Activated naive CD4-positive, alpha-beta T cell (primary cell): ENCODE results near the gene ZNF710.
"Not testable (repeated sequence)": the region's sequence is repeated elsewhere in the genome, so short reads cannot be mapped to it uniquely, and the experiment has no call there.

Experiments used
- DNase-seq, 4 experiments: peaks; one replicate each; lab custom pipeline; 2025; lab: John Stamatoyannopoulos, UW

ZNF710 gene, protein sequence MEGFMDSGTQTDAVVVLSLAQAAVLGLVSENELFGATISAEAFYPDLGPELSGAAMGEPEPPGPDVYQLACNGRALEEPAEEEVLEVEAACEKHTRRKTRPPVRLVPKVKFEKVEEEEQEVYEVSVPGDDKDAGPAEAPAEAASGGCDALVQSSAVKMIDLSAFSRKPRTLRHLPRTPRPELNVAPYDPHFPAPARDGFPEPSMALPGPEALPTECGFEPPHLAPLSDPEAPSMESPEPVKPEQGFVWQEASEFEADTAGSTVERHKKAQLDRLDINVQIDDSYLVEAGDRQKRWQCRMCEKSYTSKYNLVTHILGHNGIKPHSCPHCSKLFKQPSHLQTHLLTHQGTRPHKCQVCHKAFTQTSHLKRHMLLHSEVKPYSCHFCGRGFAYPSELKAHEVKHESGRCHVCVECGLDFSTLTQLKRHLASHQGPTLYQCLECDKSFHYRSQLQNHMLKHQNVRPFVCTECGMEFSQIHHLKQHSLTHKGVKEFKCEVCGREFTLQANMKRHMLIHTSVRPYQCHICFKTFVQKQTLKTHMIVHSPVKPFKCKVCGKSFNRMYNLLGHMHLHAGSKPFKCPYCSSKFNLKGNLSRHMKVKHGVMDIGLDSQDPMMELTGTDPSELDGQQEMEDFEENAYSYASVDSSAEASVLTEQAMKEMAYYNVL

DNA sequence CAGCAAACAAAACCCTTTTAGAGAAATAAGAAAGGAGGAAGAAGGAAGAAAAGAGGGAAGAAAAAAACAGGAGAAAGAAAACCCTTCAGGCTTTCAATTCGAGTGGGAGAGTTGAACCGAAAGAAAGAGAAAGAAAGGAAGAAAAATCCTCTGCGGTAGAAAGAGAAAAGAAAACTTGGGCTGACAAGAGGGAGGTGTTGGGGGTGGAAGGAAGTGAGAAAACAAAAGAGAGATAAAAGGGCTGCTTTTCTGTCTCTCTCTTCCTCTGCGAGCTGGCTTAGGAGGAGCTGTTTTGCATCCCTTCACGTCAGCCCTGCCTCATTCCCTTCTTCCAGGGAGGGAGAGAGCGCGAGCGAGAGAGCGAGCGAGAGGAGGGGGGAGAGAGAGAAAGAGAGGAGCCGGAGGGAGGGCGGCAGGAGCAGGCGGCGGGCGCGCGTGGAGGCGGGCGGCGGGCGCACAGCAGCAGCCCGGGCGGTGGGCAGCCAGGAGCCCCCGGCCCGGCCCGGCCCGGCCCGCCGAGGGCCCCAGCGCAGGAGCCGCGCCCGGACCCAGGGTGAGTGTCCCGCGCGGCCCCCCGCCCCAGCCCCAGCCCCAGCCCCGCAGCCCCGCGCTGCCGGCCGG is at the start of gene ZNF710:
ZNF710 (plus strand) TSS at position 263 of the 621 bp plus-strand sequence. CDS start 65,814 bp downstream, outside the sequence.
- DNase-seq: no peak

DNA sequence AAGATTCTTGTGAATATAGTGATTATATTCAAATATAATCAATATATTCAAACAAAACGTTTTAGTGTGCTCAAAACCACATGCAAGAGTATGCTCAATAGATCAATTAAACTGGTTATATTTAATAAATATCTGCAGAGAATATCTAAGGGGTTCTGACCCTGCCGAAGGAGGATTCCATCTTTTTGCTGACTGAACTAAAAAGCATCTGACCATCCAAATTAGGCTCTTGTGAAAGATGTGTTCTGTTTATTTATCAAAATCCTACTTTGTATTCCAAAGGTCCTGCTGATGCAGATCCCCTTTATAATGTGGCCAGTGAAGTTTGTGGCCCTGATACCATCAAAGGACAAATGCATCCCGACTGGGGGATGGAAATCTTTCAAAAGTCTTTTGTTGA is 46.6 kb upstream of the ZNF710 start:
- DNase-seq: no peak

DNA sequence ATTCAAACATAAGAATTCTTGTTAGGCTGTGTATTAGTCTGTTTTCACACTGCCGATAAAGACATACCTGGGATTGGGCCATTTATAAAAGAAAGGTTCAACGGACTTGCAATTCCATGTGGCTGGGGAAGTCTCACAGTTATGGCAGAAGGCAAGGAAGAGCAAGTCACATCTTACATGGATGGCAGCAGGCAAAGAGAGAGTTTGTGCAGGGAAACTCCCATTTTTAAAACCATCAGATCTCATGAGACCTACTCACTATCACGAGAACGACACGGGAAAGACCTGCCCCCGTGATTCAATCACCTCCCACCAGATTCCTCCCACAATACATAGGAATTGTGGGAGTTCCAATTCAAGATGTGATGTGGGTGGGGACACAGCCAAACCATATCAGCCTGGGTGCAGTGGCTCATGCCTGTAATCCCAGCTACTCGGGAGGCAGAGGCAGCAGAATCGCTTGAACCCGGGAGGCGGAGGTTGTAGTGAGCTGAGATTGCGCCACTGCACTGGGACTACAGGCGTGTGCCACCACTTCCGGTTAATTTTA is 45.6 kb upstream of the ZNF710 start:
- not testable (repeated sequence) for DNase-seq

DNA sequence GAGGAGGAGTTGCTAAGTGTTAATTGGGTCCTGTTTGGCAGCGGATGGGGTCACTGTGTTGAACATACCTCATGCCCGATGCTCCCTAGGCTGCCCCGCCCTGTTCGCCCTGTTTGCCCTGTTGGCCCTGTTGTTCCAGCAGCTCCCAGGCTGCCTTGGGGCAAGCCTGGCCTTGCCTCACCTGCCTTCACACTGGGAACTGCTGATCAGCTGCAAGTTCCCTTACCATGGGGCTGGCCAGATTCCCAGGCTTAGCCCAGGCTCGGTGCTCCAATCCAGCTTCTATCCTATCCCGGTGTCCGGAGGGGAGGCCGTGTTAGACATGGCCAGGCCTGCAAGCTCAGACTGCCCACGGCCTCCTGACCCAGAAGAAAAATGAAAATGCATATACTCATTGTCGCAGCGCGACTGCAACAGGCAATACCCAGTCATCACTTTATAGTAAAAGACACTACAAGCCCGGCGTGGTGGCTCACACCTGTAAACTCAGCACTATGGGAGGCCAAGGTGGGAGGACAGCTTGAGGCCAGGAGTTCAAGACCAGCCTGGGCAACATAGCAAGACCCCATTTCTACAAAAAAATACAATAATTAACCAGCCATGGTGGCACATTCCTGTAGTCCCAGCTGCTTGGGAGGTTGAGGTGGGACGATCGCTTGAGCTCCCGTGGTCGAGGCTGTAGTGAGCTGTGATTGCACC is 42.9 kb upstream of the ZNF710 start:
- no peak for DNase-seq

DNA sequence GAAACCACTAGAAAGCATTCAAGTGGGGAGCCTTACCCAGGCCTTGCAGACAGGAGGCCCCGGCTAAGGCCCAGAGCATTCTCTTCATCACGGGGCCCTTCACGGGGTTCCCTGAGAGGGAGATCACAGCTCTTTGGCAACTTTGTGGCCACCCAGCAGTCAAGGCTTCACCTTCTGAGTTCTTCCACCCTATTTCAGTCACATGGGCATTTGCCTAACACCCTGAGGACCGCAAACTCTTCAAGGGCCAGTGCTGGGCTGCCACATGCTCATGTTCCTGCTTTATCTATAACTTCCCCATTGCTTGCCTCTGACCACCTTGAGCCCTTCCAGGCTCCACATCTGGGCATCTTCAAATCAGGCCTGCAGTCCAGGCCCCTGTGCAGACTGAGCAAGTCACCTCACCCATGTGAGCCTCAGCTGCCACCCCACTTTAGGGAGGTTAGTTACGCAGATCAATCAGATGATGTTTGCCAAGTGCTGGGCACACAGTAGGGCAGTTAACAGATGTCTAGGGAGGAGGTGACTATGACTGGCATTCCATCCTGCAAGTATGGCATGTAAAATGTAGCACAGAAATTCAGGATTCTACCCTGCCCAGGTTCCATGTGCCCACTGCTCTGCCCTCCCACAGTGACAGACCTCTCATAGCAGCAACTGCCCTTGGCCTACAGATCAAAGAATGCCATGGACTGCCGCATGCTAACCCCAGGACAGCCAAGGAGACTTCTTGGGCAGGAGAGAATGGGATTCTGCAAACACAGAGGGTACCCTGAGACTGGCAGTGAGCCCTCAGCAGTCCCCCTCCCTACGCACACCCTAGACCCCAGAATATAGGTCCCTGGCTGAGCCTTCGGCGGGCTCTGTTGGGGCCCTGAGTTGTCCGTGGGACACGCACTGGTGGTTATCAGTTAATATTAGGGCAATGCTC is 37.6 kb upstream of the ZNF710 start:
- no peak for DNase-seq

DNA sequence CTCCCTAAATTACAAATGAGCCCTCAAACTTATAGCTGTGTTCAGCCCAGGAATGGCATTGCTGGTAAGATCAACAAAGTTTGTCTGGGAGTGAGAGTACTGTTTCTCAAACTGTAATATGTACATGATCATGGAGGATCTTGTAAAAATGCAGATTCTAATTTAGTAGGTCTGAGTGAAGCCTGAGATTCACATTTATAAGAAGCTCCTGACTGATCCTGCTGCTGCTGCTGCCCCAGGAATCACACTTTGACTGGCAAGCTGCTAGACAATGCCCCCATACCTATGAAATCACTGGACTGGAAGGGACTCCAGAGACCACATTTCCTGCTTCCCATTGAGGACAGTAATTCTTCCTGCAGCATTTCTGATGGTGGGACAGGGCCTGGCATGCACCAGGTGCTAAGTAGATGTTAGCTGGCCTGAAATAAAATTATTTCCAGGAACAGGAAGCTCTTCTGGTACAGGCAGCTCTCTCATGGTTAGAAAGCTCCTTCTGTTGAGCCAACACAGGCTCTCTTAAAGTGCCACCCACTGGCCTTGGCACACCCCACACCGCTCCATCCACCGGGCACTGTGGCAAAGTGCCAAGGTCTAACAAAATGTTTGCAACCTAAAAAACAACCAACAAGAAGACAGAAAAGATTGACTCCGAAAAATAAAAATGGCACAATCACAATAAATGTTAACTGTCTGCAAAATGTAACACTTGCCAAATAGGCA is 36.7 kb upstream of the ZNF710 start:
- no peak for DNase-seq

DNA sequence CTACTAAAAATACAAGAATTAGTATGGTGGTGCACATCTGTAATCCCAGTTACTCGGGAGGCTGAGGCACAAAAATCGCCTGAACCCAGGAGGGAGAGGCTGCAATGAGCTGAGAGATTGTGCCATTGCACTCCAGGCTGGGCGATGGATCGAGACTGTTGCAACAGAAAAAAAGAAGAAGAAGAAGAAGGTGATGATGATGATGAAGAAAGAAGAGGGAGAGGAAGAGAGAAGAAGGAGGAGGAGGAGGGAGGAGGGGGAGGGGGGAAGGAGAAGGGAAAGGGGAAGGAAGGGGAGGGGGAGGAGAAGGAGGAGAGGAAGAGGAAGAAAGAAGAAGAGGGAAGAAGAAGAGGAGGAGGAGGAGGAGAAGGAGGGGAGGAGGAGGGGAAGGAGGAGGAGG is 33.2 kb upstream of the ZNF710 start:
- no peak for DNase-seq

DNA sequence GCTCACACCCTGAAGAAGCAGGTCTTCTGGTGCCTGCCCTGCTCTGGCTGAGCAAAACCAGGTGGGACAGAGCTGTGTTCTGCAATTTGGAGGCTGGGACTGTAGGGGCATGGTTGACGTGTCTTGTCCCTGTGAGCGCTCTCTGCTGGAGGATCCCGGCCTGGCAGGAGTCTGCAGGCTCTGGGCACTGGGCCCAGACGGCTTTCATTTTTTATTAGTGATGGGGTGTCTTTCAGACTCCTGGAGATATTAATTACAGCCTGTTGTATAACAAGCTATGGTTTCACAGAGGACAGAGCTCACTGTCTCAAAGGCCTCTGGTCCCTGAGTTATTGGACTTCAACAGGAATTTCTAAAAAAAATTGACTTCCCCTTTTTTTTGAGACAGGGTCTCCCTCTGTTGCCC is 29.5 kb upstream of the ZNF710 start:
- DNase-seq: peak in 1 of 4 experiments; percentile 24

DNA sequence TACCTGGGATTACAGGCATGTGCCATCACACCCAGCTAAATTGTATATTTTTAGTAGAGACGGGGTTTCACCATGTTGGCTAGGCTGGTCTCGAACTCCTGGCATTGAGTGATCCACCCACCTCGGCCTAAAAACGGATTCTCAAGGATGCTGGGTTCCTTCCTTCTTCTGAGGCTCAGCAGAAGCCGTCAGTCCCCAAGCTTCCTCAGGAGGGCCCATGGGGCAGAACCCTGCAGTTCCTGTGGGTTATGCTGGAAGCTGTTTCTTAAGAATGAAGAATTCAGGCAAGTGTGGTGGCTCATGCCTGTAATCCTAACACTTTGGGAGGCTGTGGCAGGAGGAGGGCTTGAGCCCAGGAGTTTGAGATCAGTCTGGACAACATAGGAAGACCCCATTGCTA is 29.0 kb upstream of the ZNF710 start:
- DNase-seq: no peak

DNA sequence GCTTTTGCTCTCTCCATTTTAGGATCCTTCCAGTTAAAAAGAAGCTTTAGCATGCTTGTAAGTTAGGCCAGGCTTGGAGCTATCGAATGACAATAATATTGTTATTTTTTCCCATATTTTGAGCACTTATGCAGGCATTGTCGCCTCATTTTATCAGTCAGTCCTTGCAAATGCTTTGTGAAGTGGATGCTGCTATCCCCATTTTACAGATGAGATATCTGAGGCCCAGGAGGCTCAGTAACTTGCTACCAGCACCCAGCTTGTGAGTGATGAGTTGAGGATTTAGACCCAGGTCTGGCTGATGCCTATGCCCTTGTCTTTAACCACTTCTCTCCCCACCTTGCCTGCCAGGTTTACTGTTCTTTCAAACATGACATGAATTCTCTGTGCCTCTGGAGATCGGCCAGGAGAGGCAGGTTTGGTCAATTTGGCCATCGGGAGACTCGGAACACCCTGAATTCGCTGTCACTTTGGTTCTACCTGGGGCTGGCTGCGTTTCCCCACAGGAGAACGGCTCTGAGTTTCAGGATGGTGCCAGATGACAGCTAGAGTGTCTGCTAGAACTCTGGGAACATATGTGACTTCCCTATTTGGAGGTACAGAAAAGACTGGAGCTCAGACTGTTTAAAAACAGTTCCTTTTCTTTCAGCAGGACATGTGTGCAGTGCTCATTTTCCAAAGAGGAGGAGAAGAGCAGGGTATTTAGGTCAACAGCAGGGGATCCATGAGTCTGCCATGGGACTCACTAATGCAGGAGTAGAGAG is 25.5 kb upstream of the ZNF710 start:
- DNase-seq: no peak

DNA sequence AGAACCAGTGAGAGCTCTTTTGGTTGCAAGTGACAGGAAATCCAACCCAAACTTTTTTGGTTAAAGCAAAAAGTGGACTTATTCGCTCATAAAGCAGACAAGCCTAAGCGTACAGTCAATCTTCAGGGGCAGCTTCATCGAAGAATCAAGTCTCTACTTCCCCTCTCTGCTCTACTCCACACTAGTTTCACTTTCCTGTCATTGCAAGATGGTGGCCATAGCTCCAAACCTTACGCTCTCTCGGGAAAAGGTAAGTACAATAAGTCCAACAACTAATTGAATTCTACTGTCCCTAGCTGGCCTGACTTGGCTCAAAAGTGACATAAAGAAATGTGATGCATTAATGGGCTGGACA is 24.9 kb upstream of the ZNF710 start:
- DNase-seq: no peak

DNA sequence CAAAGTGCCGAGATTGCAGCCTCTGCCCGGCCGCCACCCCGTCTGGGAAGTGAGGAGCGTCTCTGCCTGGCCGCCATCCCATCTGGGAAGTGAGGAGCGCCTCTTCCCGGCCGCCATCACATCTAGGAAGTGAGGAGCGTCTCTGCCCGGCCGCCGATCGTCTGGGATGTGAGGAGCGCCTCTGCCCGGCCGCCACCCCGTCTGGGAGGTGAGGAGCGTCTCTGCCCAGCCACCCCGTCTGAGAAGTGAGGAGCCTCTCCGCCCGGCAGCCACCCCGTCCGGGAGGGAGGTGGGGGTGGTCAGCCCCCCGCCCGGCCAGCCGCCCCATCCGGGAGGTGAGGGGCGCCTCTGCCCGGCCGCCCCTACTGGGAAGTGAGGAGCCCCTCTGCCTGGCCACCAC is 23.3 kb upstream of the ZNF710 start:
- DNase-seq: not testable (repeated sequence)

DNA sequence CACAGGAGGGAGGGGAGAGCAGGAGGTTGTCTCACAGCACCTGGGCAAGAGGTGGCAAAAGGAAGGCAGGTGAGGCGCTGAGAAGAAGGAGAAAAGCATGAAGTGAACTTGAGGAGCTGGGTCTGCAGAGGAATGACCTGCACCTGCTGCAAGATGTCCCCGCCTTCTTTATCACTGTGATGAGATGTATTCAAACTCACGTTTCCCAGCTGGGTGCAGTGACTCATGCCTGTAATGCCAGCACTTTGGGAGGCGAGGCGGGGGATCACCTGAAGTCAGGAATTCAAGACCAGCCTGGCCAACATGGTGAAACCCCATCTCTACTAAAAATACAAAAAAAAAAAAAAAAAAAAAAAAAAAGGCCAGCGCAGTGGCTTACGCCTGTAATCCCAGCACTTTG is 22.2 kb upstream of the ZNF710 start:
- no peak for DNase-seq

DNA sequence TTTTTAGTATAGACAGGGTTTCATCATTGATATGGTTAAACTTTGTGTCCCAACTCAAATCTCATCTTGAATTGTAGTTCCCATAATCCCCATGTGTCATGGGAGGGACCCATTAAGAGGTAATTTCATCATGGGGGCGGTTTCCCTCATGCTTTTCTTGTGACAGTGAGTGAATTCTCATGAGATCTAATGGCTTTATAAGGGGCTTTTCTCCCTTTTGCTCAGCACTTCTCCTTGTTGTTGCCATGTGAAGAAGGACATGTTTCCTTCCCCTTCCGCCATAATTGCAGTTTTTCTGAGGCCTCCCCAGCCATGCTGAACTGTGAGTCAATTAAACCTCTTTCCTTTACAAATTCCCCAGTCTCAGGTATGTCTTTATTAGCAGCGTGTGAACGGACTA is 20.2 kb upstream of the ZNF710 start:
- no peak for DNase-seq

DNA sequence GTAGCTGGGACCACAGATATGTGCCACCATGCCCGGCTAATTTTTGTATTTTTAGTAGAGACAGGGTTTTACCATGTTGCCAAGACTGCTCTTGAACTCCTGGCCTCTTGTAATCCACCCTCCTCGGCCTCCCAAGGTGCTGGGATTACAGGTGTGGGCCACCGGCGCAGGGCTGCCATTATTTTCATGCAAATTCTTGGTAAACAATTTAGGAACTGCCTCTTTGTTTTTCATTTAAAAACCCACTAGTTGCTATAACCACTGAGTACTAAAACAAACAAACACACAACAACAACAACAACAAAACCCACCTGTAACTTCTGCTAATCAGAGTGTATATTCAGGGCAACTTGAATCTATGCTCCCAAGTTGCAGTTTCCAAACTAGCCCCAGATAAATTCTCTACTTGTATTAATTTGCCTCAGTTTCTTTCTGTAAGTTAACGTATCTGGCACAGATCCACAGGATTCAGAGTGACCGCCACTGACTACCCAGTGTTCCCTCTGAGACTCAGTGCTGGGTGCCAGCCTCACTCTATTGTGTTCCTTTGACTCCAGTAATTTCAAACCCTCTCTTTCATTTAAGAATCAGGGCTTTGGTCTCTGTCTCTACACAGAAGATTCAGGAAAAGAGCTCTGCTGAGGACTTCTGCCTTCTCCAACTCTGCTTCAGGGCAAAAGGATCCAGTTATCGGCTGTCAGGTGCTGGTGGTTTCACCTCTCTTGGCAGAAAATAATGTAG is 18.6 kb upstream of the ZNF710 start:
- DNase-seq: no peak

DNA sequence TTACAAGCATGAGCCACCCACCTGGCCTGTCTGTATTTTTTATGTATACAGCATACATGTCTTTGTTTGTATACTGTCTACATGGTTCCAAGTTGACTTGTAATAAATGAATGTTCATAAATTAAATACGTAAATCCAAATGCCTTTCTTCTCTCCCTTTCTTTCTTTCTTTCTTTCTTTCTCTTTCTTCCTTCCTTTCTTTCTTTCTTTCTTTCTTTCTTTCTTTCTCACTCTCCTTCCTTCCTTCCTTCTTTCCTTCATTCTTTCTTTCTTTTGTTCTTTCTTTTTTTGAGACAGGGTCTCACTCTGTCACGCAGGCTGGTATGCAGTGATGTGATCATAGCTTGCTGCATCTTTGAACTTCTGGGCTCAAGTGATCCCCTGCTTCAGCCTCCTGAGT is 17.1 kb upstream of the ZNF710 start:
- DNase-seq: no peak

DNA sequence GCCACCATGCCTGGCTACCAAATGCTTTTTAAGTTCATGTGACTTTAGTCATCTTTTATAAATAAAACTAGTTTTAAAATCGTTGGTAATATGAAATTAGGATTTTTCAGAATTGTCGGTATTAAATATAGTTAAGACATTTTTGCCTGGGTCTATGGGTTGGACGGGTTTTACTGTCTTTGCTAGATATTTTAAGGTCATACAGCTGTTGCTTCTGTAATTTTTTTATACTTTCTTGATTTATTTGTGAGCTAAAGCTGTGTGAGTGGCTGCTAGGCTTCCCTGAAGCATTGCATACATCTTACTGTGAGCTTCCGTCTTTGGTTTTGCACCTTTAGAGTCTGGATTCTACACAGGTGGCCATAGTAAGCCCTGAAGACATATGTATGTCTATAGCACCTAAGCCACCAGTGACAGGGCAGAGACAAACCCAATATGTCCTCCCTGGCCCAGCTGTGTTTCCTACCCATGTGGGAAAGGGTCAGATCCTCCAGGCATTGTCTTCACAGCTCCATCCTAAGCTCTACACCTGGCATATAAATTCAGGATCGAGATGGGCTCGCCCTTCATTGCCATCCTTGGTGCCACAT is 16.6 kb upstream of the ZNF710 start:
- no peak for DNase-seq

DNA sequence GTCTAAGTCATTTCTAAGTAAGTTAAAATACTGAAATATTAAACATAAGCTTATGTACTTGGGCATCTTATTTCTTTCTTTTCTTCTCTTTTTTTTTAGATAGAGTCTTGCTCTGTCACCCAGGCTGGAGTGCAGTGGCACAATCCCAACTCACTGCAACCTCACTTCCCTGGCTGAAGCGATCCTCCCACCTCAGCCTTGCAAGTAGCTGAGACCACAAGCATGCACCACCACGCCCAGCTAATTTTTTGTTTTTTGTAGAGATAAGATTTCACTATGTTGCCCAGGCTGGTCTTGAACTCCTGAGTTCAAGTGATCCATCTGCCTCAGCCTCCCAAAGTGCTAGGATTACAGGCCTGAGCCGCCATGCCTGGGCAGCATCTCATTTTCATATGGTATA is 16.0 kb upstream of the ZNF710 start:
- no peak for DNase-seq

DNA sequence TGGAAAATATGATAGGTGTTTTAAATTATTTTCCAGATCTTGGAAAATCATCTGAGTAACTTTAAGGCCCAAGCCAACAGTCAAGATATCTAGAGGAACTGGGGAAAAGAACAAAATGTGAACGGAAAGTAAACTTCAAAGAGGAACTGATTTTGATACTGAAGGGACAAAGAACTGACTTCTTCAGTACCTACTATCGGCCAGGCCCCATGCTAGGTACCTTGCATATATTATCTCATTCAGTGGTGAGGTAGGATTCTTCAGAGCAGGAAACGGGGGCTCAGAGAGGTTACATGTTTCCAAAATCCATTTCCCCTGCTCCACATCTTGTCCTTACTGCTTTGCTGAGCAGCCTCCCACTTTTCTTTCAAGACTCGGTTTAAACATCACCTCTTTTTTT is 9.8 kb upstream of the ZNF710 start:
- DNase-seq: no peak
